PFSK-1 (cell line): ENCODE measurements around the gene STX17.

Source experiments
- POLR2AphosphoS5 ChIP-seq: IDR thresholded peaks from 2 replicates; pipeline ENCODE4 v1.6.1; 2012; ENCODE audit warnings: low read depth, mild to moderate bottlenecking, control low read depth, low read length, moderate library complexity
- SIN3A ChIP-seq: IDR thresholded peaks from 2 replicates; pipeline ENCODE4 v1.6.1; 2012; ENCODE audit warnings: mild to moderate bottlenecking, low read length, moderate library complexity, borderline replicate concordance; ENCODE audit not compliant: insufficient read depth
- TAF1 ChIP-seq: IDR thresholded peaks from 2 replicates; pipeline ENCODE4 v1.6.1; 2012; ENCODE audit warnings: low read length, control low read depth, borderline replicate concordance; ENCODE audit not compliant: insufficient read depth
- TF ChIP-seq, protein P1 (sequence below), 2 experiments: IDR thresholded peaks; 2 replicates each; pipeline versions ENCODE4 v1.6.1 to v1.8.0; 2011 to 2012; ENCODE audit warnings: low read depth in 2 of 2, low read length in 2 of 2, control low read depth in 1 of 2, inconsistent platforms in 1 of 2, mild to moderate bottlenecking in 1 of 2, moderate library complexity in 1 of 2; ENCODE audit not compliant: insufficient read depth in 1 of 2

DNA sequence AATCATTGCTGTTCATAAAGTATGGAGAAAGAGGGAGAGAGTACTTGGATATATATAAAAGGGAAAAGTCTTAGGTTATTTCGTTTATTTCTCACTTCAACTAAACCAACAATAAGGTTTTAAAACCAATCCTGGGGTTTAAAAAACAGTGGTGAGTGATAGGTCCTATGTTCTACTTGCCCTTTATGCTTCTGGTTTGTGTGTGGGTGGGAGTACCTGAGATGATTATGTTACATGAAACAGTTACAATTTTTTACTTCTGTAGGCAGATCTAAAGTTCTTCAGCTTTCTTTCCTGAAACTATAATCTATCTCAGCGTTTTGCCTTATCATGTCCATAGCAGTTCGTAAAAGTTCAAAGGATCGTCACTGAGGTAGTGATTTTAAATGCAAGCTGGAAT lies 49.2 kb downstream of the STX17 start:
- TF ChIP-seq, protein P1, sequence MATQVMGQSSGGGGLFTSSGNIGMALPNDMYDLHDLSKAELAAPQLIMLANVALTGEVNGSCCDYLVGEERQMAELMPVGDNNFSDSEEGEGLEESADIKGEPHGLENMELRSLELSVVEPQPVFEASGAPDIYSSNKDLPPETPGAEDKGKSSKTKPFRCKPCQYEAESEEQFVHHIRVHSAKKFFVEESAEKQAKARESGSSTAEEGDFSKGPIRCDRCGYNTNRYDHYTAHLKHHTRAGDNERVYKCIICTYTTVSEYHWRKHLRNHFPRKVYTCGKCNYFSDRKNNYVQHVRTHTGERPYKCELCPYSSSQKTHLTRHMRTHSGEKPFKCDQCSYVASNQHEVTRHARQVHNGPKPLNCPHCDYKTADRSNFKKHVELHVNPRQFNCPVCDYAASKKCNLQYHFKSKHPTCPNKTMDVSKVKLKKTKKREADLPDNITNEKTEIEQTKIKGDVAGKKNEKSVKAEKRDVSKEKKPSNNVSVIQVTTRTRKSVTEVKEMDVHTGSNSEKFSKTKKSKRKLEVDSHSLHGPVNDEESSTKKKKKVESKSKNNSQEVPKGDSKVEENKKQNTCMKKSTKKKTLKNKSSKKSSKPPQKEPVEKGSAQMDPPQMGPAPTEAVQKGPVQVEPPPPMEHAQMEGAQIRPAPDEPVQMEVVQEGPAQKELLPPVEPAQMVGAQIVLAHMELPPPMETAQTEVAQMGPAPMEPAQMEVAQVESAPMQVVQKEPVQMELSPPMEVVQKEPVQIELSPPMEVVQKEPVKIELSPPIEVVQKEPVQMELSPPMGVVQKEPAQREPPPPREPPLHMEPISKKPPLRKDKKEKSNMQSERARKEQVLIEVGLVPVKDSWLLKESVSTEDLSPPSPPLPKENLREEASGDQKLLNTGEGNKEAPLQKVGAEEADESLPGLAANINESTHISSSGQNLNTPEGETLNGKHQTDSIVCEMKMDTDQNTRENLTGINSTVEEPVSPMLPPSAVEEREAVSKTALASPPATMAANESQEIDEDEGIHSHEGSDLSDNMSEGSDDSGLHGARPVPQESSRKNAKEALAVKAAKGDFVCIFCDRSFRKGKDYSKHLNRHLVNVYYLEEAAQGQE (IDR thresholded peaks at IDR 0.05; ENCODE audit: insufficient read depth in 1 of 2, low read depth in 2 of 2, low read length in 2 of 2): no peak
- TF ChIP-seq TAF1 (no peak), SIN3A (no peak), POLR2AphosphoS5 (no peak)
